GM13976 (cell line): Measurements from ENCODE around the gene ADD2.
A peak's percentile ranks its signal among the peaks of the same experiment; 100 is the strongest.

ENCODE experiments used
- DNase-seq: peaks from one replicate; pipeline ENCODE4 v3.0.0; 2012; ENCODE audit warnings: low spot score
- CTCF ChIP-seq: IDR thresholded peaks from 2 replicates; pipeline ENCODE4 v1.5.1; 2012; ENCODE audit warnings: borderline replicate concordance, mild to moderate bottlenecking; ENCODE audit not compliant: insufficient read depth; ENCODE audit errors: extremely low read depth, missing control alignments, control extremely low read depth
- in situ Hi-C: fragments of 300-500 bp; cut with MboI; formaldehyde crosslinking; loops from one replicate; pipeline ENCODE4 v1.12.0; 2022; ENCODE audit warnings: low sequenced_read_pairs, mixed read lengths, inconsistent platforms; ENCODE audit not compliant: unreplicated experiment

ADD2 gene

GRCh38 chr2:70690846-70691245, 77.2 kb downstream of the ADD2 start:
- in situ Hi-C loops: no loop called here
- no peak for TF ChIP-seq CTCF
- DNase-seq: no peak

GRCh38 chr2:70688427-70688826, 79.6 kb downstream of the ADD2 start:
- in situ Hi-C loops: no loop called here
- DNase-seq: no peak
- no peak for TF ChIP-seq CTCF

GRCh38 chr2:70687461-70687795, 80.6 kb downstream of the ADD2 start:
- no peak for TF ChIP-seq CTCF
- in situ Hi-C loops: no loop called here
- no peak for DNase-seq

GRCh38 chr2:70686577-70687460, 81.2 kb downstream of the ADD2 start:
- DNase-seq: peak; percentile 72
- peak; percentile 29 for TF ChIP-seq CTCF
- in situ Hi-C loops: no loop called here

- in situ Hi-C loops: no loop called here
- no peak for DNase-seq
- no peak for TF ChIP-seq CTCF
Measured at GRCh38 chr2:70685771-70686171, 82.2 kb downstream of the ADD2 start.

- no peak for DNase-seq
- no peak for TF ChIP-seq CTCF
- in situ Hi-C loops: no loop called here
Measured at GRCh38 chr2:70684846-70685622, 83.0 kb downstream of the ADD2 start.
